Measurements from ENCODE around the gene EVPL.
"Not testable (repeated sequence)": the region's sequence is repeated elsewhere in the genome, so short reads cannot be mapped to it uniquely, and the experiment has no call there.

Gene EVPL

DNA sequence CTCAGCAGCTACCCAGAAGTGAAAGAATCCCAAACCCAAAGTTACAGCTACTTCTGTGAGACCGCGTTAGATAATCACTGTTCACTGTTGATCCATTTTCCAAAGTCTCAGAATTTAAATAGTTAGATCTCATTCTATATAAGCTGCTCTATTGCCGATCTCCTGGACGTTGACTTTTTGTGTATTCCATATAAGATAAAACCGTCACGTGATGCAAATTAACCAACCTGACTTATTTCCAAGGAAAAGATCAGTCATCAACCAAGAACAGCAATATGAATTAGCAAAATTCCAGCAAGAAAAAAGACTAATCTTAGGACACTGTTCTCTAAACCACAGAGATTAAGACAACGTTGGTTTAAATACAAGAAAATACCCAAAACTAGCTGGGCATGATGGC lies 56.5 kb downstream of the EVPL start:
- DNase-seq (no peak), ATAC-seq (replicated peaks) (no peak)
- H3K4me3 Mint-ChIP-seq, result no peak overlapping the region
- no peak overlapping the region for H3K27ac Mint-ChIP-seq
- peaks cover 32% of the 10 kb centered on the region for H3K36me3 Mint-ChIP-seq (ENCODE audit: insufficient read depth)
- no peaks in the 10 kb centered on the region for H3K9me3 Mint-ChIP-seq
- no peaks in the 10 kb centered on the region for H3K27me3 Mint-ChIP-seq
- H3K4me1 Mint-ChIP-seq (ENCODE audit: low read depth in 2 of 2), result peaks cover 2 to 16% of the 10 kb centered on the region in 2 donors

DNA sequence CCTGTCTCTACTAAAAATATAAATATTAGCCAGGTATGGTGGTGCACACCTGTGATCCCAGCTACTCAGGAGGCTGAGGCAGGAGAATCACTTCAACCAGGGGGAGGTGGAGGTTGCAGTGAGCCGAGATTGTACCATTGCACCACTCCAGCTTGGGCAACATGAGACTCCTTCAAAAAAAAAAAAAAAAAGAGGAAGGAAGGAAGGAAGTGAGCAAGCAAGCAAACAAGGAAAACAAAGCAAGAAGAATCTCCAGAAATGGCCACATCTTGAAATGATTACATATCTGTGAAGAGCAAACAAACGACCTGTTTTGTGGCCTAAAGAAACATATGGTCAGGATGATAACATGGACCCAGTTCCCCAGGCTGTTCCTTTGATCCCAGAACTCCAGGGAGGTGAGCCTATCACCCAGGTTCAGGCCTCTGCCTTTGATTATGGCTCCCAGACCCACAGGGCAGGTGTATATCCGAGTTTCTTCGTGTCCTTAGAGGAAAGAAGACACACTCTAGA lies 57.0 kb downstream of the EVPL start:
- Mint-ChIP-seq H3K4me1 (ENCODE audit: low read depth in 2 of 2) (peaks cover 0 to 14% of the 10 kb centered on the region in 2 donors), H3K9me3 (no peaks in the 10 kb centered on the region), H3K4me3 (no peak overlapping the region), H3K36me3 (ENCODE audit: insufficient read depth) (peaks cover 31% of the 10 kb centered on the region), H3K27ac (peak overlapping the region in 1 of 2 donors; percentile 78), H3K27me3 (no peaks in the 10 kb centered on the region)
- DNase-seq (no peak), ATAC-seq (replicated peaks) (no peak)

DNA sequence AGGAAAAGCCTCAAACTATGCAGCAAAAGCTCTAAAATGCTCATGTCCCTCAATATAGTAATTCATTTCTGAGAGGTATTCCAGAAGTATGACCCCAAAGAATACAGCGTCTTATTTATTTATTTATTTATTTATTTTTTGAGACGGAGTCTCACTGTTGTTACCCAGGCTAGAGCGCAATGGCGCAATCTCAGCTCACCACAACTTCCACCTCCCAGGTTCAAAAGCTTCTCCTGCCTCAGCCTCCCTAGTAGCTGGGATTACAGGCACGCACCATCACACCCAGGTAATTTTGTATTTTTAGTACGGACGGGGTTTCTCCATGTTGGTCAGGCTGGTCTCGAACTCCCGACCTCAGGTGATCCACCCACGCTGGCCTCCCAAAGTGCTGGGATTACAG lies 58.1 kb downstream of the EVPL start:
- Mint-ChIP-seq H3K4me1 (ENCODE audit: low read depth in 2 of 2) (peaks cover 2 to 14% of the 10 kb centered on the region in 2 donors), H3K27ac (peak overlapping the region in 1 of 2 donors; percentile 78), H3K36me3 (ENCODE audit: insufficient read depth) (peaks cover 28% of the 10 kb centered on the region)
- H3K27me3 Mint-ChIP-seq; H3K4me3 Mint-ChIP-seq; ATAC-seq (replicated peaks); H3K9me3 Mint-ChIP-seq; DNase-seq: not testable (repeated sequence)

DNA sequence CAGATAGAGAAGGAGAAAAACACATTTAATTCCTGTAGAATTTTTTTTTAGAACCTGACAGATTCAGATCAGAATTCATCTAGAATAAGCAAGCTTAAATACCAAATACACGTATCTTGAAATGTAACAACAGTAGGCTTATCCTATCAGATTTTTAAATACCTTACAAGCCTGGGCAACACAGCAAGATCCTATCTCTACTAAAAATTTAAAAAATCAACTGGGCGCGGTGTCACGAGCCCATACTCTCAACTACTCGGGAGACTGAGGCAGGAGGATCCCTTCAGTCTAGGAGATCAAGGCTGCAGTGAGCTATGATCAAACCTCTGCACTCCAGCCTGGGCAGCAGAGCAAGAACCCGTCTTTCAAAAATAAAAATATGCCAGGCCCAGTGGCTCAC lies 61.6 kb downstream of the EVPL start:
- no peak for ATAC-seq (replicated peaks)
- peaks cover 15% of the 10 kb centered on the region for H3K36me3 Mint-ChIP-seq (ENCODE audit: insufficient read depth)
- no peak overlapping the region for H3K4me3 Mint-ChIP-seq
- no peaks in the 10 kb centered on the region for H3K27me3 Mint-ChIP-seq
- H3K27ac Mint-ChIP-seq, result peak overlapping the region in 1 of 2 donors; percentile 49
- no peaks in the 10 kb centered on the region for H3K9me3 Mint-ChIP-seq
- H3K4me1 Mint-ChIP-seq (ENCODE audit: low read depth in 2 of 2), result peaks cover 2 to 15% of the 10 kb centered on the region in 2 donors
- no peak for DNase-seq

DNA sequence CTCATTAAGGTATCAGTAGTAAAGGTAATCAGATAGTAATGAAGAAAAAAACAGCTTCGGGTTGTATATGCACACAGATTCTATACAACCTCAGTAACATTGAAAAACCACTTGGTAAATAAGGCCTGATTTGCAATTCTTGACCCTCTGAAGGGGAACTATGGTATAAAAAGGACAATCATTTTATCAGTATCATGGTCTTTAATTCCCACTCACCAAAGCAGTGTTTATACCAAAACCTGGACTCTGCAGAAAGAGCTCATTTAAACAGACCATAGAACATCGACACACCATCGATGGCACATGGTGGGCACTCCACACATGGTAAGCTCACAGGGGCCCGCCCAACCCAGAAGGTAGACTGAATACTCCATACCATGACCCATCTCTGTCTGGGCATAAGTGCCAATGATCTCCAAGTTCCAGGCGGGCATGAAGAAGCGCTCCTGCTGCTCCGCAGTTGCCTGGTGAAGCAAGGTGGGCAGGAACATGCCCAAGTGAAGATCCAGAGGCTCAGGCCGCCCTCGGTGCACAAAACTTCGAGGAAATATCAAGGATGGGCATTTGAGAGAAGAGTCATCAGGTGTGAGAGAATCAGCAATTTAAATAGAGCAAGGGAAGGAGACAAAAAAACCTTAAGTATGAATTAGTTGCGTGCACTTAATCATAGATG lies 67.1 kb downstream of the EVPL start:
- H3K4me1 Mint-ChIP-seq (ENCODE audit: low read depth in 2 of 2), result peaks cover 4% of the 10 kb centered on the region in 2 donors
- DNase-seq (no peak), ATAC-seq (replicated peaks) (no peak)
- H3K36me3 Mint-ChIP-seq (ENCODE audit: insufficient read depth), result peaks cover 27% of the 10 kb centered on the region
- no peaks in the 10 kb centered on the region for H3K27me3 Mint-ChIP-seq
- no peak overlapping the region for H3K27ac Mint-ChIP-seq
- no peaks in the 10 kb centered on the region for H3K9me3 Mint-ChIP-seq
- no peak overlapping the region for H3K4me3 Mint-ChIP-seq

DNA sequence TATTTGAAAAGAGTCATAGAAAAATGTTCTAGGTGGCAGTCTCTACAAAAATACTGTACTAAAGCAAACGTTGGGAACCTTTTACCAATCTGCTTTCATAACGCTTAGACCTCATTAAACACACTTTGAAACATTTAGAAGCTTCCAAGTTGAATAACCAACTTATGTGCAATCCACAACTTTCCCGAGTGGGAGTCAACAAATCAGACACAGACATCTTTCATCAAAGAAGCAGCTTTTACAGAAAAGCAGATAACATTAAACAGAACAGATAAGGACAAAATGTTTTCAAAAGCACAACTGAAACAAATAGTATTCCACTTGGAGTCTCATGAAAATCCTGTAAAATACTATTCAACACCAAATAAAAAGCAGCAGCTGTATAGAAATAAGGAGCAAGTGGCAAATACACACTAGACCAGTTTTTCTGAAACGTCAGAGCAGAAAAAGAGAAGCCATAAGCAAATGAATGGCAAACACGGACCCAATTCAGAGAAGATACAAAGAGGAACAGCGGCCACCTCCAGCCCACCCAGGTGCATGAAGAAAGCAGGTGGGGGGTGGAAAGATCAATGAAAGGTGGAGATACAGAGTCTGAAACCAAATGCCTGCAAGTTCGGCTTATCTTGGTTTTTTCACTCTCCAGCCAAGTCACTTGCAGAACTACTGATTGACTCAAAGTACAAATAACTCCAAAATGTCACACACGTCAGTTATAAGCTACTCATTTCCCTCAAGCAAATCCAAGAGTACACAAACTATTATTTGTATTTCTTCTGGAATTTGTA lies 67.9 kb downstream of the EVPL start:
- H3K4me3 Mint-ChIP-seq, result no peak overlapping the region
- H3K9me3 Mint-ChIP-seq, result no peaks in the 10 kb centered on the region
- peaks cover 2 to 4% of the 10 kb centered on the region in 2 donors for H3K4me1 Mint-ChIP-seq (ENCODE audit: low read depth in 2 of 2)
- ATAC-seq (replicated peaks) (no peak), DNase-seq (no peak)
- H3K36me3 Mint-ChIP-seq (ENCODE audit: insufficient read depth), result peaks cover 33% of the 10 kb centered on the region
- H3K27me3 Mint-ChIP-seq, result no peaks in the 10 kb centered on the region
- no peak overlapping the region for H3K27ac Mint-ChIP-seq

Measured in effector memory CD8-positive, alpha-beta T cell (primary cell).